NCI-H2029 (cell line): ENCODE results near the gene PAPSS2.
"Not testable (repeated sequence)": the region's sequence is repeated elsewhere in the genome, so short reads cannot be mapped to it uniquely, and the experiment has no call there.

Source experiments
- DNase-seq: peaks from one replicate; lab custom pipeline; 2025; lab: John Stamatoyannopoulos, UW

PAPSS2 gene

GRCh38 chr10:87705339-87705738 is 45.7 kb downstream of the PAPSS2 start:
- DNase-seq = no peak

- no peak for DNase-seq
Observed at GRCh38 chr10:87706731-87707130, 47.1 kb downstream of the PAPSS2 start.

- no peak for DNase-seq
Observed at GRCh38 chr10:87707254-87707653, 47.6 kb downstream of the PAPSS2 start.

- DNase-seq = no peak
Observed at GRCh38 chr10:87712913-87713616, 53.4 kb downstream of the PAPSS2 start.

- DNase-seq = no peak
Observed at GRCh38 chr10:87713707-87714106, 54.0 kb downstream of the PAPSS2 start.

- no peak for DNase-seq
Observed at GRCh38 chr10:87715552-87716347, 56.1 kb downstream of the PAPSS2 start.

- no peak for DNase-seq
Observed at GRCh38 chr10:87716348-87716670, 56.6 kb downstream of the PAPSS2 start.

- DNase-seq = no peak
Observed at GRCh38 chr10:87720665-87721064, 61.0 kb downstream of the PAPSS2 start.

- no peak for DNase-seq
Observed at GRCh38 chr10:87721781-87722180, 62.1 kb downstream of the PAPSS2 start.

- no peak for DNase-seq
Observed at GRCh38 chr10:87722716-87723115, 63.0 kb downstream of the PAPSS2 start.

GRCh38 chr10:87723500-87723899 is 63.8 kb downstream of the PAPSS2 start:
- DNase-seq = no peak

GRCh38 chr10:87724789-87725188 is 65.1 kb downstream of the PAPSS2 start:
- no peak for DNase-seq

GRCh38 chr10:87729940-87730339 is 70.3 kb downstream of the PAPSS2 start:
- DNase-seq = no peak

- no peak for DNase-seq
Observed at GRCh38 chr10:87733081-87733480, 73.4 kb downstream of the PAPSS2 start.

- DNase-seq = no peak
Observed at GRCh38 chr10:87734987-87735827, 75.5 kb downstream of the PAPSS2 start.

GRCh38 chr10:87738253-87738652 is 78.6 kb downstream of the PAPSS2 start:
- not testable (repeated sequence) for DNase-seq

GRCh38 chr10:87739703-87740102 is 80.0 kb downstream of the PAPSS2 start:
- DNase-seq = no peak

- DNase-seq = no peak
Observed at GRCh38 chr10:87740254-87740655, 80.6 kb downstream of the PAPSS2 start.

GRCh38 chr10:87742992-87743610 is 83.4 kb downstream of the PAPSS2 start:
- DNase-seq = not testable (repeated sequence)

- no peak for DNase-seq
Observed at GRCh38 chr10:87744606-87745005, 84.9 kb downstream of the PAPSS2 start.

GRCh38 chr10:87746911-87747310 is 87.2 kb downstream of the PAPSS2 start:
- no peak for DNase-seq

GRCh38 chr10:87748244-87748643 is 88.6 kb downstream of the PAPSS2 start:
- DNase-seq = not testable (repeated sequence)
